H7 (cell line): ENCODE data around the gene KCNJ11. TPM values are rescaled to one million over a fixed set of nuclear protein-coding genes. Genes with fewer than 3 reads are reported as not detected.
"Not testable (repeated sequence)": the region's sequence is repeated elsewhere in the genome, so short reads cannot be mapped to it uniquely, and the experiment has no call there.

Experiments used
- DNase-seq: peaks from one replicate; pipeline ENCODE4 v3.0.0; 2012
- H3K27me3 ChIP-seq: 2 replicates; pipeline ENCODE4 v1.6.0; 2011; ENCODE audit warnings: mild to moderate bottlenecking, low read length; ENCODE audit not compliant: control insufficient read depth, insufficient read depth
- H3K36me3 ChIP-seq: replicated peaks from 2 replicates; pipeline ENCODE4 v1.5.1; 2011; ENCODE audit warnings: low read length; ENCODE audit not compliant: control insufficient read depth, insufficient read depth
- H3K4me3 ChIP-seq: 2 replicates; pipeline ENCODE4 v1.5.1; 2011; ENCODE audit warnings: low read depth, mild to moderate bottlenecking, control low read depth, low read length, moderate library complexity; ENCODE audit not compliant: insufficient read depth
- total RNA-seq: library from RNA; depleted of rRNA; stranded (reverse); fragments of >200 nt; shearing (Covaris generic); gene quantifications from 2 replicates; pipeline ENCODE4 v1.2.3, GENCODE V29; 2014; rRNA removed

KCNJ11 gene
- total RNA-seq, result 2.1 and 4.3 TPM in 2 replicates

- DNase-seq, result peak; percentile 88
Observed at GRCh38 chr11:17388609-17389210, at the start of gene KCNJ11. KCNJ11 (minus strand) TSS chr11:17388659; CDS start chr11:17388091, 568 bp downstream.

GRCh38 chr11:17437366-17437765 is 48.9 kb upstream of the KCNJ11 start:
- Histone ChIP-seq H3K36me3 (no peaks in the 10 kb centered on the region), H3K27me3 (peaks cover 18% of the 10 kb centered on the region), H3K4me3 (no peak overlapping the region)
- DNase-seq, result no peak

More at GRCh38 chr11:17388609-17389210, at the start of gene KCNJ11:
- Histone ChIP-seq H3K36me3 (no peaks in the 10 kb centered on the region), H3K27me3 (peaks cover 12% of the 10 kb centered on the region; the same call in 1 of the 2 replicates), H3K4me3 (peak within 1 kb of the TSS; percentile 50)

- H3K4me3 ChIP-seq, result no peak overlapping the region
- H3K27me3 ChIP-seq, result peaks cover 5% of the 10 kb centered on the region; the same call in 1 of the 2 replicates
- no peaks in the 10 kb centered on the region for H3K36me3 ChIP-seq
- no peak for DNase-seq
Observed at GRCh38 chr11:17434108-17434507, 45.6 kb upstream of the KCNJ11 start.

GRCh38 chr11:17432002-17432401 is 43.5 kb upstream of the KCNJ11 start:
- no peak overlapping the region for H3K4me3 ChIP-seq
- no peak for DNase-seq
- H3K36me3 ChIP-seq, result no peaks in the 10 kb centered on the region
- no peaks in the 10 kb centered on the region for H3K27me3 ChIP-seq

GRCh38 chr11:17431139-17431538 is 42.7 kb upstream of the KCNJ11 start:
- Histone ChIP-seq H3K36me3 (no peaks in the 10 kb centered on the region), H3K4me3 (no peak overlapping the region), H3K27me3 (no peaks in the 10 kb centered on the region)
- DNase-seq, result no peak

GRCh38 chr11:17430616-17431015 is 42.2 kb upstream of the KCNJ11 start:
- no peak overlapping the region for H3K4me3 ChIP-seq
- H3K36me3 ChIP-seq, result no peaks in the 10 kb centered on the region
- DNase-seq, result no peak
- H3K27me3 ChIP-seq, result no peaks in the 10 kb centered on the region

GRCh38 chr11:17428925-17429324 is 40.5 kb upstream of the KCNJ11 start:
- DNase-seq, result no peak
- no peaks in the 10 kb centered on the region for H3K27me3 ChIP-seq
- no peak overlapping the region for H3K4me3 ChIP-seq
- no peaks in the 10 kb centered on the region for H3K36me3 ChIP-seq

GRCh38 chr11:17428261-17428660 is 39.8 kb upstream of the KCNJ11 start:
- H3K4me3 ChIP-seq, result no peak overlapping the region
- no peaks in the 10 kb centered on the region for H3K36me3 ChIP-seq
- no peaks in the 10 kb centered on the region for H3K27me3 ChIP-seq
- DNase-seq, result no peak

- H3K27me3 ChIP-seq, H3K36me3 ChIP-seq, H3K4me3 ChIP-seq, DNase-seq: not testable (repeated sequence)
Observed at GRCh38 chr11:17426233-17426632, 37.8 kb upstream of the KCNJ11 start.

- DNase-seq, result no peak
- H3K36me3 ChIP-seq, result no peaks in the 10 kb centered on the region
- no peak overlapping the region for H3K4me3 ChIP-seq
- no peaks in the 10 kb centered on the region for H3K27me3 ChIP-seq
Observed at GRCh38 chr11:17423533-17424310, 35.3 kb upstream of the KCNJ11 start.

- no peak for DNase-seq
- H3K36me3 ChIP-seq, result no peaks in the 10 kb centered on the region
- H3K4me3 ChIP-seq, result no peak overlapping the region
- no peaks in the 10 kb centered on the region for H3K27me3 ChIP-seq
Observed at GRCh38 chr11:17421781-17422180, 33.3 kb upstream of the KCNJ11 start.

- Histone ChIP-seq H3K36me3 (no peaks in the 10 kb centered on the region), H3K4me3 (no peak overlapping the region), H3K27me3 (no peaks in the 10 kb centered on the region)
- no peak for DNase-seq
Observed at GRCh38 chr11:17418444-17419081, 30.1 kb upstream of the KCNJ11 start.

- no peaks in the 10 kb centered on the region for H3K36me3 ChIP-seq
- DNase-seq, result no peak
- no peak overlapping the region for H3K4me3 ChIP-seq
- H3K27me3 ChIP-seq, result no peaks in the 10 kb centered on the region
Observed at GRCh38 chr11:17416492-17416891, 28.0 kb upstream of the KCNJ11 start.

- Histone ChIP-seq H3K4me3 (no peak overlapping the region), H3K27me3 (no peaks in the 10 kb centered on the region), H3K36me3 (no peaks in the 10 kb centered on the region)
- DNase-seq, result no peak
Observed at GRCh38 chr11:17415523-17416104, 27.2 kb upstream of the KCNJ11 start.
